ENCODE measurements around the gene PSME3.
A peak's percentile ranks its signal among the peaks of the same experiment; 100 is the strongest.
"Not testable (repeated sequence)": the region's sequence is repeated elsewhere in the genome, so short reads cannot be mapped to it uniquely, and the experiment has no call there.

The PSME3 gene

GRCh38 chr17:42849451-42850181 is 16.4 kb downstream of the PSME3 start:
- POLR2A ChIA-PET = interaction anchor here (1.8 kb wide), 1 partner anchor 10 kb away, joined by 7 read pairs; no protein-coding TSS in a partner anchor

GRCh38 chr17:42850954-42851353 is 17.8 kb downstream of the PSME3 start, which contains the start of gene AOC3:
AOC3 (plus strand) TSS chr17:42851199; CDS start chr17:42851344, 145 bp downstream.
- Histone ChIP-seq H3K27ac (ENCODE audit: extremely low read depth, low read depth, low read length) (no peak within 1 kb of the TSS), H3K4me3 (ENCODE audit: low read depth, low read length) (no peak within 1 kb of the TSS), H3K36me3 (ENCODE audit: control insufficient read depth in 2 of 2, insufficient read depth in 1 of 2, low read length in 2 of 2) (peaks cover 0 to 7% of the 10 kb centered on the region in 2 experiments; a peak in 2 of 3 replicates), H3K4me1 (ENCODE audit: control insufficient read depth, insufficient read depth, low read length) (no peaks in the 10 kb centered on the region), H3K9me3 (ENCODE audit: control insufficient read depth, insufficient read depth, low read depth, low read length) (no peaks in the 10 kb centered on the region)
- ChIA-PET POLR2A (interaction anchor here (0.7 to 0.9 kb wide), 2 partner anchors 11 to 147 kb away, joined by 3 to 6 read pairs; partner anchors contain the start of gene RPL27), CTCF (no interaction called here)
- TF ChIP-seq KLF9 (tag by site-specific recombination; IDR thresholded peaks at IDR 0.05; ENCODE audit: low read depth) (0 out of 2 replicates have a peak, but pooled peaks have one; percentile 15), ZNF596 (tag by site-specific recombination; IDR thresholded peaks at IDR 0.05) (no peak)

More at GRCh38 chr17:42849451-42850181, 16.4 kb downstream of the PSME3 start:
- peaks cover 0 to 16% of the 10 kb centered on the region in 2 experiments; a peak in 1 of 3 replicates for H3K36me3 ChIP-seq (ENCODE audit: control insufficient read depth in 2 of 2, insufficient read depth in 1 of 2, low read length in 2 of 2)
- H3K4me3 ChIP-seq (ENCODE audit: low read depth, low read length) = no peak overlapping the region
- no peak overlapping the region for H3K27ac ChIP-seq (ENCODE audit: extremely low read depth, low read depth, low read length)
- TF ChIP-seq KLF9 (tag by site-specific recombination; IDR thresholded peaks at IDR 0.05; ENCODE audit: low read depth) (no peak), ZIC2 (tag by site-specific recombination; IDR thresholded peaks at IDR 0.05) (peak; percentile 35; the same call in 1 of the 2 replicates), ZBTB21 (tag by site-specific recombination; IDR thresholded peaks at IDR 0.05) (no peak), YY2 (tag by site-specific recombination; IDR thresholded peaks at IDR 0.05) (no peak), ZNF785 (tag by site-specific recombination; IDR thresholded peaks at IDR 0.05) (no peak), SCRT2 (tag by site-specific recombination; IDR thresholded peaks at IDR 0.05) (peak; percentile 77), KLF7 (tag by site-specific recombination; IDR thresholded peaks at IDR 0.05; ENCODE audit: borderline replicate concordance) (no peak), ZBTB1 (tag by site-specific recombination; IDR thresholded peaks at IDR 0.05) (no peak), ZNF146 (tag by site-specific recombination; IDR thresholded peaks at IDR 0.05) (no peak)
- TF ChIP-seq, protein P1, sequence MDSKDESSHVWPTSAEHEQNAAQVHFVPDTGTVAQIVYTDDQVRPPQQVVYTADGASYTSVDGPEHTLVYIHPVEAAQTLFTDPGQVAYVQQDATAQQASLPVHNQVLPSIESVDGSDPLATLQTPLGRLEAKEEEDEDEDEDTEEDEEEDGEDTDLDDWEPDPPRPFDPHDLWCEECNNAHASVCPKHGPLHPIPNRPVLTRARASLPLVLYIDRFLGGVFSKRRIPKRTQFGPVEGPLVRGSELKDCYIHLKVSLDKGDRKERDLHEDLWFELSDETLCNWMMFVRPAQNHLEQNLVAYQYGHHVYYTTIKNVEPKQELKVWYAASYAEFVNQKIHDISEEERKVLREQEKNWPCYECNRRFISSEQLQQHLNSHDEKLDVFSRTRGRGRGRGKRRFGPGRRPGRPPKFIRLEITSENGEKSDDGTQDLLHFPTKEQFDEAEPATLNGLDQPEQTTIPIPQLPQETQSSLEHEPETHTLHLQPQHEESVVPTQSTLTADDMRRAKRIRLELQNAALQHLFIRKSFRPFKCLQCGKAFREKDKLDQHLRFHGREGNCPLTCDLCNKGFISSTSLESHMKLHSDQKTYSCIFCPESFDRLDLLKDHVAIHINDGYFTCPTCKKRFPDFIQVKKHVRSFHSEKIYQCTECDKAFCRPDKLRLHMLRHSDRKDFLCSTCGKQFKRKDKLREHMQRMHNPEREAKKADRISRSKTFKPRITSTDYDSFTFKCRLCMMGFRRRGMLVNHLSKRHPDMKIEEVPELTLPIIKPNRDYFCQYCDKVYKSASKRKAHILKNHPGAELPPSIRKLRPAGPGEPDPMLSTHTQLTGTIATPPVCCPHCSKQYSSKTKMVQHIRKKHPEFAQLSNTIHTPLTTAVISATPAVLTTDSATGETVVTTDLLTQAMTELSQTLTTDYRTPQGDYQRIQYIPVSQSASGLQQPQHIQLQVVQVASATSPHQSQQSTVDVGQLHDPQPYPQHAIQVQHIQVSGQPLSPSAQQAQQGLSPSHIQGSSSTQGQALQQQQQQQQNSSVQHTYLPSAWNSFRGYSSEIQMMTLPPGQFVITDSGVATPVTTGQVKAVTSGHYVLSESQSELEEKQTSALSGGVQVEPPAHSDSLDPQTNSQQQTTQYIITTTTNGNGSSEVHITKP (tag by site-specific recombination; IDR thresholded peaks at IDR 0.05) = peak; percentile 95
- CTCF ChIA-PET = interaction anchor here (0.7 kb wide), 1 partner anchor 13 kb away, joined by 3 read pairs; no protein-coding TSS in a partner anchor
- no peaks in the 10 kb centered on the region for H3K9me3 ChIP-seq (ENCODE audit: control insufficient read depth, insufficient read depth, low read depth, low read length)
- no peaks in the 10 kb centered on the region for H3K4me1 ChIP-seq (ENCODE audit: control insufficient read depth, insufficient read depth, low read length)

DNA sequence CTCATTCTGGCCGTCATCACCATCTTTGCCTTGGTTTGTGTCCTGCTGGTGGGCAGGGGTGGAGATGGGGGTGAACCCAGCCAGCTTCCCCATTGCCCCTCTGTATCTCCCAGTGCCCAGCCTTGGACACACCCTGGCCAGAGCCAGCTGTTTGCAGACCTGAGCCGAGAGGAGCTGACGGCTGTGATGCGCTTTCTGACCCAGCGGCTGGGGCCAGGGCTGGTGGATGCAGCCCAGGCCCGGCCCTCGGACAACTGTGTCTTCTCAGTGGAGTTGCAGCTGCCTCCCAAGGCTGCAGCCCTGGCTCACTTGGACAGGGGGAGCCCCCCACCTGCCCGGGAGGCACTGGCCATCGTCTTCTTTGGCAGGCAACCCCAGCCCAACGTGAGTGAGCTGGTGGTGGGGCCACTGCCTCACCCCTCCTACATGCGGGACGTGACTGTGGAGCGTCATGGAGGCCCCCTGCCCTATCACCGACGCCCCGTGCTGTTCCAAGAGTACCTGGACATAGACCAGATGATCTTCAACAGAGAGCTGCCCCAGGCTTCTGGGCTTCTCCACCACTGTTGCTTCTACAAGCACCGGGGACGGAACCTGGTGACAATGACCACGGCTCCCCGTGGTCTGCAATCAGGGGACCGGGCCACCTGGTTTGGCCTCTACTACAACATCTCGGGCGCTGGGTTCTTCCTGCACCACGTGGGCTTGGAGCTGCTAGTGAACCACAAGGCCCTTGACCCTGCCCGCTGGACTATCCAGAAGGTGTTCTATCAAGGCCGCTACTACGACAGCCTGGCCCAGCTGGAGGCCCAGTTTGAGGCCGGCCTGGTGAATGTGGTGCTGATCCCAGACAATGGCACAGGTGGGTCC is 18.4 kb downstream of the PSME3 start:
- ChIA-PET CTCF (interaction anchor here (0.6 kb wide), 1 partner anchor 327 kb away, joined by 3 read pairs; no protein-coding TSS in a partner anchor), POLR2A (interaction anchor here (0.9 kb wide), 1 partner anchor 146 kb away, joined by 6 read pairs; the partner anchor contains the start of gene RPL27)
- not testable (repeated sequence) for H3K27ac ChIP-seq (ENCODE audit: extremely low read depth, low read depth, low read length); H3K9me3 ChIP-seq (ENCODE audit: control insufficient read depth, insufficient read depth, low read depth, low read length); H3K4me3 ChIP-seq (ENCODE audit: low read depth, low read length); H3K4me1 ChIP-seq (ENCODE audit: control insufficient read depth, insufficient read depth, low read length); H3K36me3 ChIP-seq (ENCODE audit: control insufficient read depth in 2 of 2, insufficient read depth in 1 of 2, low read length in 2 of 2)

DNA sequence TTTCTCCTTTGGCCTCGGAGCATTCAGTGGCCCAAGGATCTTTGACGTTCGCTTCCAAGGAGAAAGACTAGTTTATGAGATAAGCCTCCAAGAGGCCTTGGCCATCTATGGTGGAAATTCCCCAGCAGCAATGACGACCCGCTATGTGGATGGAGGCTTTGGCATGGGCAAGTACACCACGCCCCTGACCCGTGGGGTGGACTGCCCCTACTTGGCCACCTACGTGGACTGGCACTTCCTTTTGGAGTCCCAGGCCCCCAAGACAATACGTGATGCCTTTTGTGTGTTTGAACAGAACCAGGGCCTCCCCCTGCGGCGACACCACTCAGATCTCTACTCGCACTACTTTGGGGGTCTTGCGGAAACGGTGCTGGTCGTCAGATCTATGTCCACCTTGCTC is 19.2 kb downstream of the PSME3 start:
- H3K4me3 ChIP-seq (ENCODE audit: low read depth, low read length) = no peak overlapping the region
- no peak overlapping the region for H3K27ac ChIP-seq (ENCODE audit: extremely low read depth, low read depth, low read length)
- ChIA-PET POLR2A (interaction anchor here (0.5 kb wide), 1 partner anchor 104 kb away, joined by 3 read pairs; no protein-coding TSS in a partner anchor), CTCF (no interaction called here)
- H3K4me1 ChIP-seq (ENCODE audit: control insufficient read depth, insufficient read depth, low read length) = no peaks in the 10 kb centered on the region
- TF ChIP-seq ZBTB21 (tag by site-specific recombination; IDR thresholded peaks at IDR 0.05) (no peak), ZNF433 (tag by site-specific recombination; IDR thresholded peaks at IDR 0.05; ENCODE audit: low read depth) (no peak)
- H3K9me3 ChIP-seq (ENCODE audit: control insufficient read depth, insufficient read depth, low read depth, low read length) = no peaks in the 10 kb centered on the region
- peaks cover 0 to 4% of the 10 kb centered on the region in 2 experiments; a peak in 2 of 3 replicates for H3K36me3 ChIP-seq (ENCODE audit: control insufficient read depth in 2 of 2, insufficient read depth in 1 of 2, low read length in 2 of 2)
